Measurements from ENCODE around the gene ALS2CL.

ALS2CL gene

DNA sequence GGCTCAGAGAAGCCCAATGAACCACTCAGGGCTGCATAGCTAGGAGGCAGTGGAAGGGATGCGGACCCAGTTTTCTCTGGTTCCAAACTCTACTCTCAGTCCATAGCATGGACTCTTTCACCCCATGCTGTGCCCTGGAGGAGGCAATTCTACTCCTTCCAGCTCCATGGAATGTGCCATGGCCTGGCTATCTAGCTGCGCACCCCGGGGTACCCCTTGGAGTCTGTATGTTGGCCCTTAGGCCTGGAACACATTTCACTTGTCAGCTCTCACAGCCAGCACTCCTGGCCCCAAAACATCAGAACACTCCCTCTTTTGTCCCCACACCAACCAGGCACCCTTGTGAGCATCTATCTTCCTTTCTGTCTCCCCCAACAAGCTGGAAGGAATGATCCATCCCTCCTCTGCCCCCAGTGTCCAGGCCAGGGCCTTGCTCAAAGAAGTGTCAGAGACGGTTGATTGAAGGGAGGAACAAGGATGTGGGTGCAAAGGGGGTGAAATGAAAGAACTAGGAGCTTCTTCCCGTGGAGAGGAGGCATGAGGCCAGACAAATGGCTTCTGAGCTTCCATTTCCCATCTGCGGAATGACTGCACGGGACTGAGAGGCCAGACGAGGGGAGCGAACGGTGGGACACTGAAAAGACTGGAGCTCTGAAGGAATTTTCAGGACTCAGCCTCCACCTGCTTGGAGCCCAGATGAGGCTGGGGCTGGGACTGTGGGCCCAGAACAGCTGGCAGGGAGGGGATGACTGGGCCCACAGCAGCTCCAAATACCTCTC lies 21.4 kb upstream of the ALS2CL start:
- WGBS: 89% methylated on average over 10 of the region's 10 CpGs
- Histone ChIP-seq H3K23ac (ENCODE audit: low read length in 2 of 2) (no peak overlapping the region), H3K36me3 (ENCODE audit: control insufficient read depth in 1 of 2, insufficient read depth in 2 of 2, low read depth in 1 of 2, low read length in 2 of 2) (no peaks in the 10 kb centered on the region), H4K8ac (ENCODE audit: low read length) (no peak overlapping the region), H3K27me3 (ENCODE audit: control insufficient read depth in 1 of 2, insufficient read depth in 1 of 2, low read length in 2 of 2) (peaks cover 10 to 56% of the 10 kb centered on the region in 2 experiments), H2BK120ac (ENCODE audit: low read depth, low read length) (no peak overlapping the region), H2AFZ (ENCODE audit: low read depth, low read length) (no peak overlapping the region), H2AK5ac (ENCODE audit: low read length, severe bottlenecking) (no peak overlapping the region), H2BK5ac (ENCODE audit: low read depth, low read length, poor library complexity, severe bottlenecking) (no peak overlapping the region), H3K9me3 (ENCODE audit: control insufficient read depth, low read length) (no peaks in the 10 kb centered on the region), H3K18ac (ENCODE audit: low read depth in 1 of 2, low read length in 2 of 2) (no peak overlapping the region), H3K4ac (ENCODE audit: low read depth in 1 of 2, low read length in 2 of 2) (no peak overlapping the region), H2BK12ac (ENCODE audit: low read length in 2 of 2) (no peak overlapping the region), H3K4me1 (ENCODE audit: control insufficient read depth, insufficient read depth, low read depth, low read length) (no peaks in the 10 kb centered on the region), H3K27ac (ENCODE audit: low read length, poor library complexity, severe bottlenecking) (no peak overlapping the region), H3K9ac (ENCODE audit: low read length) (no peak overlapping the region), H3K79me1 (replicated peaks; ENCODE audit: low read length, poor library complexity, severe bottlenecking) (no peaks in the 10 kb centered on the region), H4K91ac (ENCODE audit: low read length) (no peak overlapping the region), H3K14ac (ENCODE audit: low read length in 2 of 2) (no peak overlapping the region), H3K4me3 (ENCODE audit: insufficient read depth in 1 of 2, low read depth in 1 of 2, low read length in 2 of 2) (no peak overlapping the region), H2BK15ac (ENCODE audit: low read depth, poor library complexity, severe bottlenecking) (no peak overlapping the region), H3K4me2 (ENCODE audit: low read length, poor library complexity, severe bottlenecking) (no peak overlapping the region)
- no peak for DNase-seq

DNA sequence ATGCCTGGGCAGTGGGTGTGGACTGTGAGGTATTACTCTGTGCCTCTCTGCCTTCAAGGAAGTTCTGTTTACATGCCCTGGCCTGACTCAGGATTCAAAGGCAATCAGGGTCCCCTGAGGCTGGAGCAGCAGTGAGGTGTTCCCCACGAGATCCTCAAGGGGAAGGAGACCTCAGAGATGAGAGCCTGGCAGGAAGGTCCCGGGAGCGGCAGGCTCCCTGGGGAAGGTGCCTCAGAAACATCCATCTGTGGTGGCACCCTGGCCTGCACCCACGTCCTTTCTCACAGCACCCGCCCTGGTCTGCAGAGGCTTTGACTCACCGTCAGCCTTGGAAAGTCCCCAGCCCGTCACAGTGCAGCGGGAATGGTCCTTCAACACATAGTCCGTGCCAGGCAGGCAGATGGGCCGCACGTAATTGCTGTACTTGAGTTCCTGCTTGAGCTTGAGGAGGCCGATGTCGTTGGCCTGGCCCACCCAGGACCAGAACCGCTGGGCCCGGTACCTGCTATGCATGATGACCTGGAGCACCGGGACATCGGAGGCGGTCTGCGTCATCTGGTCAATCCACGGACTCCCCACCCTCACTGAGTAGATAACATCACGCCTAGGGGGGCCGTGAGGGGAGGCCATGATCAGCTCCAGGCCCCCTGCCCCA lies 20.5 kb upstream of the ALS2CL start:
- no peaks in the 10 kb centered on the region for H3K9me3 ChIP-seq (ENCODE audit: control insufficient read depth, low read length)
- H3K27me3 ChIP-seq (ENCODE audit: control insufficient read depth in 1 of 2, insufficient read depth in 1 of 2, low read length in 2 of 2): peaks cover 10 to 52% of the 10 kb centered on the region in 2 experiments
- no peak overlapping the region for H2BK5ac ChIP-seq (ENCODE audit: low read depth, low read length, poor library complexity, severe bottlenecking)
- 92% methylated on average over 22 of the region's 22 CpGs for WGBS
- H4K8ac ChIP-seq (ENCODE audit: low read length): no peak overlapping the region
- no peak overlapping the region for H2AFZ ChIP-seq (ENCODE audit: low read depth, low read length)
- no peak overlapping the region for H2AK5ac ChIP-seq (ENCODE audit: low read length, severe bottlenecking)
- no peak overlapping the region for H3K18ac ChIP-seq (ENCODE audit: low read depth in 1 of 2, low read length in 2 of 2)
- no peaks in the 10 kb centered on the region for H3K4me1 ChIP-seq (ENCODE audit: control insufficient read depth, insufficient read depth, low read depth, low read length)
- no peak overlapping the region for H2BK15ac ChIP-seq (ENCODE audit: low read depth, poor library complexity, severe bottlenecking)
- no peak overlapping the region for H3K23ac ChIP-seq (ENCODE audit: low read length in 2 of 2)
- H2BK12ac ChIP-seq (ENCODE audit: low read length in 2 of 2): no peak overlapping the region
- H3K9ac ChIP-seq (ENCODE audit: low read length): no peak overlapping the region
- no peak overlapping the region for H3K4ac ChIP-seq (ENCODE audit: low read depth in 1 of 2, low read length in 2 of 2)
- H4K91ac ChIP-seq (ENCODE audit: low read length): no peak overlapping the region
- H3K79me1 ChIP-seq (replicated peaks; ENCODE audit: low read length, poor library complexity, severe bottlenecking): no peaks in the 10 kb centered on the region
- H2BK120ac ChIP-seq (ENCODE audit: low read depth, low read length): no peak overlapping the region
- H3K27ac ChIP-seq (ENCODE audit: low read length, poor library complexity, severe bottlenecking): no peak overlapping the region
- H3K14ac ChIP-seq (ENCODE audit: low read length in 2 of 2): no peak overlapping the region
- no peak for DNase-seq
- H3K36me3 ChIP-seq (ENCODE audit: control insufficient read depth in 1 of 2, insufficient read depth in 2 of 2, low read depth in 1 of 2, low read length in 2 of 2): no peaks in the 10 kb centered on the region
- H3K4me2 ChIP-seq (ENCODE audit: low read length, poor library complexity, severe bottlenecking): no peak overlapping the region
- no peak overlapping the region for H3K4me3 ChIP-seq (ENCODE audit: insufficient read depth in 1 of 2, low read depth in 1 of 2, low read length in 2 of 2)

DNA sequence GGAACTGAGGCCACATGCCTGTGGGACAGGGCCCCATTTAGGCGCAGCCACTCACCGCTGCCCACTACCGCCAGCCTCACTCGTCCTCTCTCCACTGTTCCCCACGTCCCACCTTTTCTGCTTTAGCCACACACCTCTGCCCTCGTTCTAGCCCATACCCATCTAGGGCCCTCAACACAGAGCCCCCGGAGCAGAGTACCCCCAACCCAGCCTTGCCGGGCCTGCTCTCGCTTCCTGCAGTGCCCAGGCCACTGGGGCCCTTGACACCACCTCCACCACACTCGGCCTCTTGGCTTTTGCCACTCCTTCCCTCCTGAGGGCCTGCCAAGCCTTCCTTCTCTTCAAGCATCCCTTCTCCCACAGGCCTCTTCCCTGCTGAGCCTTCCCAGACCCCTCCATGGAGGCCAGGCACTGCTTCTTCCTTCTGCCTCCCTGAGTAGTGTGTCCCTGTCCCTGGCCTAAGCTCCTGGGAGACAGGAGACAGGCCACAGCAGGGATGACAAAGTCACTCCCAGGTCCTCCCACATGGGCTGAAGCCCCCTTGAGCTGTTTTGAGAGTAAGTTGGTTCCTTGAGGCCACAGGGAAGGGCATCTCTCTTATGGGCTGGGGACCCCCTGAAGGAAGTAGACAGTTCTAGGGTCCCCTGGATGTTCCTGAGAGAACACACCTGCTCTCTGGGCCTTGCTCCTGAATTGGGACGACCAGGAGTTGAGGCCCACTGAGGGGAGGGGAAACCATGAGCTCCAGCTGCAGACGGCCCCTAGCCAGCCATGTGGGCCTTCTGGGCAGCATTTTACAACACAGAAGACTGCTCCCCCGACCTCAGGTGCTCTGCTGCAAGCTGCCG lies 19.8 kb upstream of the ALS2CL start:
- no peak overlapping the region for H3K27ac ChIP-seq (ENCODE audit: low read length, poor library complexity, severe bottlenecking)
- no peak overlapping the region for H3K4me2 ChIP-seq (ENCODE audit: low read length, poor library complexity, severe bottlenecking)
- no peak overlapping the region for H3K23ac ChIP-seq (ENCODE audit: low read length in 2 of 2)
- no peaks in the 10 kb centered on the region for H3K79me1 ChIP-seq (replicated peaks; ENCODE audit: low read length, poor library complexity, severe bottlenecking)
- no peak overlapping the region for H2BK12ac ChIP-seq (ENCODE audit: low read length in 2 of 2)
- no peak overlapping the region for H2AFZ ChIP-seq (ENCODE audit: low read depth, low read length)
- H4K91ac ChIP-seq (ENCODE audit: low read length): no peak overlapping the region
- no peak overlapping the region for H2AK5ac ChIP-seq (ENCODE audit: low read length, severe bottlenecking)
- no peak overlapping the region for H2BK15ac ChIP-seq (ENCODE audit: low read depth, poor library complexity, severe bottlenecking)
- DNase-seq: no peak
- H3K36me3 ChIP-seq (ENCODE audit: control insufficient read depth in 1 of 2, insufficient read depth in 2 of 2, low read depth in 1 of 2, low read length in 2 of 2): no peaks in the 10 kb centered on the region
- no peaks in the 10 kb centered on the region for H3K9me3 ChIP-seq (ENCODE audit: control insufficient read depth, low read length)
- no peak overlapping the region for H4K8ac ChIP-seq (ENCODE audit: low read length)
- no peak overlapping the region for H3K4me3 ChIP-seq (ENCODE audit: insufficient read depth in 1 of 2, low read depth in 1 of 2, low read length in 2 of 2)
- no peak overlapping the region for H2BK5ac ChIP-seq (ENCODE audit: low read depth, low read length, poor library complexity, severe bottlenecking)
- H2BK120ac ChIP-seq (ENCODE audit: low read depth, low read length): no peak overlapping the region
- no peak overlapping the region for H3K14ac ChIP-seq (ENCODE audit: low read length in 2 of 2)
- H3K18ac ChIP-seq (ENCODE audit: low read depth in 1 of 2, low read length in 2 of 2): no peak overlapping the region
- no peaks in the 10 kb centered on the region for H3K4me1 ChIP-seq (ENCODE audit: control insufficient read depth, insufficient read depth, low read depth, low read length)
- 85% methylated on average over 14 of the region's 14 CpGs for WGBS
- H3K9ac ChIP-seq (ENCODE audit: low read length): no peak overlapping the region
- H3K4ac ChIP-seq (ENCODE audit: low read depth in 1 of 2, low read length in 2 of 2): no peak overlapping the region
- H3K27me3 ChIP-seq (ENCODE audit: control insufficient read depth in 1 of 2, insufficient read depth in 1 of 2, low read length in 2 of 2): peaks cover 10 to 51% of the 10 kb centered on the region in 2 experiments
